Measurements from ENCODE around the gene USF2. TPM values are rescaled to one million over a fixed set of nuclear protein-coding genes. Genes with fewer than 3 reads are reported as not detected.

The USF2 gene, protein sequence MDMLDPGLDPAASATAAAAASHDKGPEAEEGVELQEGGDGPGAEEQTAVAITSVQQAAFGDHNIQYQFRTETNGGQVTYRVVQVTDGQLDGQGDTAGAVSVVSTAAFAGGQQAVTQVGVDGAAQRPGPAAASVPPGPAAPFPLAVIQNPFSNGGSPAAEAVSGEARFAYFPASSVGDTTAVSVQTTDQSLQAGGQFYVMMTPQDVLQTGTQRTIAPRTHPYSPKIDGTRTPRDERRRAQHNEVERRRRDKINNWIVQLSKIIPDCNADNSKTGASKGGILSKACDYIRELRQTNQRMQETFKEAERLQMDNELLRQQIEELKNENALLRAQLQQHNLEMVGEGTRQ
- 33.5 and 49.1 TPM in 2 replicates for total RNA-seq

DNA sequence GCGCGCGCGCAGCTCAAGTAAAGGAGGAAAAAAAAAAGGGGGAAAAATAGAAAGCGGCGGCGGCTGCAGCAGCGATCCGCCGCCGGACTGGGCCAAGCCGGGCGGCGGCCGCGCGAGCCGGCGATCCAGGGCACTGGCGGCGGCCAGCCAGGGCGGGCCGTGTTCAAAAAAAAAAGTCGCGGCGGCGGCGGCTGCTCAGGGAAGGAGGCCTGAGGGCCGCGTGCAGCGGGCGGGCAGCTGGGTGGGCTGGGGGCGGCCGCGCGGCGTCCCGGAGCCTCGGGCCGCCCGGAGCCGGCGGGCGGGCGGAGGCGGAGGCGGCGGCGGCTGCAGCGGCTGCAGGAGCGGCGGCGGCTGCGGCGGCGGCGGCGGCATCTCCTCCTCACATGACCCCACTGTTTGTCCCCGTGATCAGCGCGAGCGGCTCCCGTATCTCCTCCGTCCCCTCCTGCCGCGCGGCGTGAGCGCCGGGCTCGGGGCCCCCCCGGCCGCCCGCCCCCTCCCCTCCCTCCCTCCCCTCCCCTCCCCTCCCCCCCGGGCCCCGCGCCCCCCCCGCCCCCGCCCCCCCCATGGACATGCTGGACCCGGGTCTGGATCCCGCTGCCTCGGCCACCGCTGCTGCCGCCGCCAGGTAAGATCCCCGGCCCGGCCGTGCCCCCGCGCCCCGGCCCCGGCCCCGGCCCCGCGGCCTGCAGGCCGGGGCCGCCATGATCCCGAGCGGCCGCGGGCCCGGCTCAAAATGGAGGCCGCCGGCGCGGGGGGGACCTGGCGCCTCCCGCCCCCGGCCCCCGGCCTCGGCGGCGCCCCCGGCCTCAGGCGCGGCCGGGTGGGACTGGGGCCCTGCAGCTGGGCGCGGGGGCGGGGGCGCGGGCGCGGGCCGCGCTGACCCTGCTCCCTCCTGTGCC lies at the start of gene USF2:
Gene USF2 (plus strand): TSS at position 427 of the 902 bp plus-strand sequence. CDS start 140 bp downstream, at position 567.

DNA sequence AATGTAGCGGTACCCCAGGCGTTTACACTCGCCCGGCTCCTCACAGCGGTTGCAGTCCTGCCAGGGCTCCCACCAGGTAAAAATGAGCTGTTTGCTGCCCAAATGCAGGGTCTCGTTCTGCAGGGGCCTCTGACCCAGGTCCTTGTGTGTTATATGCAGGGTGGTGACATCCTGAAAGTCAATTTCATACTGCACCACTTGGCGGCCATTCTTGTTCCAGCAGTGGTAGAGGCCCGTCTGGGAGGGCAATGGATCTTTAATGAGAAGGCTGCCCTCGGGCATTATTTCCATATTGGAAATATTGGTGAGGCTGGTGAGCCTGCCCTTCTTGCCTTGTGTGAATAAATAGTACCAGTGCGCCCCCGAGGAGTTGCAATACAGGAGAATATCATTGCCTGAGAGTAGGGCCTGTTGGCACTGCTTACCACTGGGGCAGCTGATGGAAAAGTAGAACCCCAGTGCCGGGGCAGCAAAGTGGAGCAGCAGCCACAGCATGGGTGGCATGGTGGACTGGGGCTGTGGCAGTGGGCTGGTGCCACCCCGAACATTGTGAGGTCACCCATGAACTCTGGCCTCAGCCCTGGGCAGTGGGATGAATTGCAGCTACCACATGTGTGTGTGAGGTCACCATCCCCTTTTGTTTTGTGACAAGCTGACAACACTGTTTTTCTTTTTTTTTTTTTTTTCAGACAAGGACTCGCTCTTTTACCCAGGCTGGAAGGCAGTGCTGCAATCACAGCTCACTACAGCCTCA lies 40.4 kb upstream of the USF2 start, which contains the start of gene FAM187B:
Gene FAM187B (minus strand): TSS at position 563 of the 754 bp plus-strand sequence. CDS start 59 bp downstream, at position 504.

DNA sequence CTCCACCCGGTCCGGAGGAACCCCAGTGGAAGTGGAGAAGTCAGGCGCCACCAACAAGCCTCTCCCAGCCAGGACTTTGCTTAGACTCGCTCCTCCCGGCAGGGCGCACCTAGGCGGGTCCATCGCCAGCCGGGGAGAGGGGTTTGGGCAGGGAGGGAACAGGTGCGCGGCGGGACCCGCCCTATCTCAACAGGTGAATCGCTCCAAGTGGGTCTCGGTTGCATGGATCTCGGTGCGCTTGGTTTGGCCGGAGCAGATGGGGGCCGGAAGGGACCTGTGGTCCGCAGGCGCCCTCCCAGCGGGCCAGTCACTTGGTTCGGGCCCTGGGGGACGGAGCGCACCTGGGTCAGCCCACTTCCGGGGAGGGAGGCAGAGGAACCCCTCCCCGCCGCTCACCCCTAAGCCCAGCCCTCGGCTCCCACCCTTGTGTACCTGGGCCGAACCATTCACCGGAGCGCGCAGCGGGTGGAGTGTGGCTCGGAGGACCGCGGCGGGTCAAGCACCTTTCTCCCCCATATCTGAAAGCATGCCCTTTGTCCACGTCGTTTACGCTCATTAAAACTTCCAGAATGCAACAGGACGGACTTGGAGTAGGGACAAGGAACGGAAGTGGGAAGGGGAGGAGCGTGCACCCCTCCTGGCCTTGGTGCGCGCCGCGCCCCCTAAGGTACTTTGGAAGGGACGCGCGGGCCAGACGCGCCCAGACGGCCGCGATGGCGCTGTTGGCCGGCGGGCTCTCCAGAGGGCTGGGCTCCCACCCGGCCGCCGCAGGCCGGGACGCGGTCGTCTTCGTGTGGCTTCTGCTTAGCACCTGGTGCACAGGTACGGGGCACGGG lies 20.2 kb upstream of the USF2 start, which contains the start of gene LSR:
Gene LSR (plus strand): TSS at position 693 of the 836 bp plus-strand sequence. CDS start 21 bp downstream, at position 714.

DNA sequence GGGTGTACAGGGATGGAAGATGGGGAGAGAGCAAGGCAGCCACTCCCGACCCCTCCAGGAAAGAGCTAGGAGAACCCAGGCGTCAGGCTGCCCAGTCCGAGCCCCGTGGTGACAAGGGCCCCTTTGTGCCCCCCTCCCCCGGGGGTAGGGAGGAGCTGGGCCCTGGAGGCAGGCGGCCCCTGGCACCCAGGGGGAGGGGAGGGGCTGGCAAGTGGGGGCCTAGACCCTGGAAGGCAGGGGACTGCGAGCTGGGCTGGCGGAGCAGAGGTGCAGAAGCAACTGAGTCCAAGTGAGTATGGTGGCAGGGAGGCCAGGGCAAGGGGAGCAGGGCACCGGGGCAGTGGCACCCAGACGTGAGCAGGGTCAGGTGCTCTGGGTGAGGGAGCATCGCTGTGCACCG lies 23.2 kb downstream of the USF2 start, which contains the start of gene MAG:
Gene MAG (plus strand): TSS at position 246 of the 400 bp plus-strand sequence. CDS start 3,248 bp downstream, outside the sequence.

DNA sequence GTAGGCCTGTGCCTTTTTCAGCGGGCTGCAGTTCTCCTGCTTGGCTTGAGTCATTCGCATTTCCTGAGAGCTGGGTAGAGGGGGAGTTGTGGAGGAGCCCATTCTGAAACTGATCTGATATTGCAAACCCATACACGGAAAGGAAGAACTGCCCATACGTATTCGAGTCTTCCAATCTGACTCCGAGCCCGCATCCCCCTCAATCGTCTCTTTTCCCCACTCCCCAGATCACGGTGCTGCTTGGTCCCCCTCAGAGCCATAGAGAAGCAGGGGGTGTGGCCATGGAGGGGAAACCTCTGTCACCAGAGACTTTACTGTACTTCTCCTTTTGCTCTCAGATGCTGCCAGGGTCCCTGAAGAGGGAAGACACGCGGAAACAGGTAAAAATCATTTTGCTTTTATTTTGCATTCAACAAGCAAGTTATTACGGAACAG lies 60.1 kb downstream of the USF2 start, which contains the start of gene CD22:
Gene CD22 (plus strand): TSS at position 337 of the 435 bp plus-strand sequence. CDS start 2,854 bp downstream, outside the sequence.

Other genes with a start within 250 kb of the USF2 start
- 1.3 and 2.3 TPM in 2 replicates for gene SCN1B, start 238.5 kb upstream of the USF2 start, total RNA-seq
- gene HPN, start 227.2 kb upstream of the USF2 start, total RNA-seq: under 0.01 TPM in 1 of 2 replicates, not detected in the other
- 0.38 TPM in 1 of 2 replicates, not detected in the other for gene FXYD3, start 153.1 kb upstream of the USF2 start, total RNA-seq
- gene LGI4, start 133.9 kb upstream of the USF2 start, total RNA-seq: under 0.01 and 3.7 TPM in 2 replicates
- gene FXYD1, start 130.1 kb upstream of the USF2 start, total RNA-seq: 0.58 and 1.4 TPM in 2 replicates
- not detected in 2 replicates for gene FXYD7, start 125.7 kb upstream of the USF2 start, total RNA-seq
- 11.8 and 16.3 TPM in 2 replicates for gene FXYD5, start 114.2 kb upstream of the USF2 start, total RNA-seq
- not detected in 2 replicates for gene FAM187B, start 40.2 kb upstream of the USF2 start, total RNA-seq
- 0.28 and 1.7 TPM in 2 replicates for gene LSR, start 20.0 kb upstream of the USF2 start, total RNA-seq
- gene HAMP, start 13.6 kb downstream of the USF2 start, total RNA-seq: 0.19 TPM in 1 of 2 replicates, not detected in the other
- 0.96 TPM in 1 of 2 replicates, not detected in the other for gene MAG, start 23.2 kb downstream of the USF2 start, total RNA-seq
- 0.96 and 1.7 TPM in 2 replicates for gene CD22, start 60.2 kb downstream of the USF2 start, total RNA-seq
- gene FFAR1, start 78.9 kb downstream of the USF2 start, total RNA-seq: not detected in 2 replicates
- gene FFAR3, start 89.5 kb downstream of the USF2 start, total RNA-seq: not detected in 2 replicates
- gene GPR42, start 102.1 kb downstream of the USF2 start, total RNA-seq: not detected in 2 replicates
- not detected in 2 replicates for gene FFAR2, start 179.3 kb downstream of the USF2 start, total RNA-seq
- gene KRTDAP, start 221.5 kb downstream of the USF2 start, total RNA-seq: not detected in 2 replicates
- 0.77 and 2.5 TPM in 2 replicates for gene DMKN, start 244.7 kb downstream of the USF2 start, total RNA-seq

Data from regular cardiac myocyte (primary cell).